Activated CD8-positive, alpha-beta memory T cell treated with anti-CD3 and anti-CD28 coated beads for 4 hours (primary cell): ENCODE results near the gene GCC2.
"Not testable (repeated sequence)": the region's sequence is repeated elsewhere in the genome, so short reads cannot be mapped to it uniquely, and the experiment has no call there.

Source experiments
- DNase-seq, 2 donors: peaks; one replicate each; pipeline ENCODE4 v3.0.0-alpha.2; 2020; ENCODE audit warnings: low read depth in 2 of 2

GCC2 gene

GRCh38 chr2:108448678-108449409 is at the start of gene GCC2:
GCC2 (plus strand) TSS chr2:108449206; CDS start chr2:108449275, 69 bp downstream.
- DNase-seq, result peak; percentile 92 to 93

GRCh38 chr2:108399479-108399878 is 49.5 kb upstream of the GCC2 start:
- no peak for DNase-seq

GRCh38 chr2:108401800-108402199 is 47.2 kb upstream of the GCC2 start:
- no peak for DNase-seq

GRCh38 chr2:108403494-108403893 is 45.5 kb upstream of the GCC2 start:
- no peak for DNase-seq

- DNase-seq, result no peak
Measured at GRCh38 chr2:108404784-108405397, 44.1 kb upstream of the GCC2 start.

GRCh38 chr2:108407864-108408729 is 40.9 kb upstream of the GCC2 start:
- no peak for DNase-seq

- no peak for DNase-seq
Measured at GRCh38 chr2:108409768-108410167, 39.2 kb upstream of the GCC2 start.

GRCh38 chr2:108412995-108413710 is 35.9 kb upstream of the GCC2 start:
- DNase-seq, result no peak

- no peak for DNase-seq
Measured at GRCh38 chr2:108413711-108414095, 35.3 kb upstream of the GCC2 start.

GRCh38 chr2:108414256-108414876 is 34.6 kb upstream of the GCC2 start:
- DNase-seq, result no peak

- DNase-seq, result no peak
Measured at GRCh38 chr2:108414945-108415344, 34.1 kb upstream of the GCC2 start.

GRCh38 chr2:108417254-108417653 is 31.8 kb upstream of the GCC2 start:
- DNase-seq, result no peak

GRCh38 chr2:108418416-108418815 is 30.6 kb upstream of the GCC2 start:
- DNase-seq, result no peak

- no peak for DNase-seq
Measured at GRCh38 chr2:108423067-108423466, 25.9 kb upstream of the GCC2 start.

GRCh38 chr2:108423502-108424251 is 25.3 kb upstream of the GCC2 start:
- no peak for DNase-seq

- DNase-seq, result no peak
Measured at GRCh38 chr2:108428286-108429009, 20.6 kb upstream of the GCC2 start.

- DNase-seq, result not testable (repeated sequence)
Measured at GRCh38 chr2:108435578-108435977, 13.4 kb upstream of the GCC2 start.

GRCh38 chr2:108436976-108437375 is 12.0 kb upstream of the GCC2 start:
- no peak for DNase-seq

- no peak for DNase-seq
Measured at GRCh38 chr2:108441712-108442111, 7.3 kb upstream of the GCC2 start.
